Smooth muscle cell (in vitro differentiated cells): ENCODE measurements around the gene TOM1L1. TPM values are rescaled to one million over a fixed set of nuclear protein-coding genes. Genes with fewer than 3 reads are reported as not detected.

Experiments
- DNase-seq: peaks from one replicate; lab custom pipeline; 2025; ENCODE audit not compliant: unreplicated experiment; lab: John Stamatoyannopoulos, UW
- H2AFZ ChIP-seq: fragments of 200-600 bp; sonication (generic); 2 replicates; pipeline ENCODE4 v1.6.0; 2016; ENCODE audit warnings: antibody characterized with exemption, low read depth, mild to moderate bottlenecking
- H3F3A ChIP-seq: fragments of 200-600 bp; sonication (generic); 2 replicates; pipeline ENCODE4 v1.6.0; 2017; ENCODE audit warnings: antibody characterized with exemption, low read depth
- H3K27ac ChIP-seq: fragments of 200-600 bp; sonication (generic); 2 replicates; pipeline ENCODE4 v1.5.1; 2016; ENCODE audit warnings: low read depth, mild to moderate bottlenecking
- H3K27me3 ChIP-seq: fragments of 200-600 bp; sonication (generic); 2 replicates; pipeline ENCODE4 v1.6.1; 2016; ENCODE audit warnings: low read depth, mild to moderate bottlenecking
- H3K36me3 ChIP-seq: fragments of 200-600 bp; sonication (generic); 2 replicates; pipeline ENCODE4 v1.5.1; 2016; ENCODE audit warnings: low read depth
- H3K4me1 ChIP-seq: fragments of 200-600 bp; sonication (generic); 2 replicates; pipeline ENCODE4 v1.5.1; 2016; ENCODE audit warnings: low read depth
- H3K4me2 ChIP-seq: fragments of 200-600 bp; sonication (generic); 2 replicates; pipeline ENCODE4 v1.6.0; 2016; ENCODE audit warnings: mild to moderate bottlenecking
- H3K4me3 ChIP-seq: fragments of 200-600 bp; sonication (generic); 2 replicates; pipeline ENCODE4 v1.5.1; 2016; ENCODE audit warnings: mild to moderate bottlenecking
- H3K79me2 ChIP-seq: fragments of 200-600 bp; sonication (generic); 2 replicates; pipeline ENCODE4 v1.6.0; 2016; ENCODE audit warnings: low read depth, mild to moderate bottlenecking
- H3K9ac ChIP-seq: fragments of 200-600 bp; sonication (generic); 2 replicates; pipeline ENCODE4 v1.6.0; 2016; ENCODE audit warnings: low read depth
- H3K9me3 ChIP-seq: fragments of 200-600 bp; sonication (generic); replicated peaks from 2 replicates; pipeline ENCODE4 v1.5.1; 2016; ENCODE audit warnings: low read depth
- H4K20me1 ChIP-seq: fragments of 200-600 bp; sonication (generic); 2 replicates; pipeline ENCODE4 v1.6.0; 2016; ENCODE audit warnings: low read depth
- CTCF ChIP-seq: fragments of 200-600 bp; sonication (generic); IDR thresholded peaks from 2 replicates; pipeline ENCODE4 v1.5.1; 2017; ENCODE audit warnings: borderline replicate concordance, mild to moderate bottlenecking, antibody characterized with exemption; ENCODE audit not compliant: insufficient read depth, poor library complexity, severe bottlenecking
- WGBS: methylation state at CpG from one replicate; pipeline ENCODE4 v1.1.7; 2016; ENCODE audit warnings: low lambda C conversion rate; 5-methylcytosine and 5-hydroxymethylcytosine counted together
- polyA plus RNA-seq: library from polyadenylated mRNA; unstranded; fragments of >200 nt; fragmentation: Nextera tagmentation; extraction: Ambion mirVana; gene quantifications from 2 replicates; pipeline ENCODE4 v1.2.1, GENCODE V29; 2016
- total RNA-seq: library from RNA; depleted of rRNA; stranded (reverse); fragments of >200 nt; gene quantifications from 2 replicates; pipeline ENCODE4 v1.2.3, GENCODE V29; 2014

Gene TOM1L1
- total and polyA plus RNA-seq, 2 experiments from 2014 or later: 3.9 to 8.5 TPM

DNA sequence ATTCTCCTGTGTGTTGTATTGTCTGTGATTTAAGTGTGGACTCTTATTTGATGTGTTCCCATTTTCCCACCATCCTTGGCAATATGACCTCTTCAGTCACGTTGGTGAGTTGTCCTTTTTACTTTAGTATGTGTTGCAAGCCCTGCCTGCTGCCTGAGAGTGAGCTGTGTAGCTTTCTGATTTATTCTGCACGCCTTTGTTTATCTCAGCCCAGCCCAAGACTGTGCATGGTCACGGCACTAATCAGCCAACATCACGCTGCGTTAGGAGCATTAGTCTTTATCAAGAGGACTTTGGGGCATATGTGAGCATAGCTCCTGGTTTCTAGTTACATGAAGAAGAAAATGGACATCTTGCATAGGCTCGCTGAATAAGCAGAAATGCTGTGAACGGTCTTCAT, 6.0 kb downstream of the TOM1L1 start:
- no peaks in the 10 kb centered on the region for H4K20me1 ChIP-seq
- no peak for TF ChIP-seq CTCF
- H3K4me1 ChIP-seq: peaks cover 4% of the 10 kb centered on the region
- no peak for DNase-seq
- no peak overlapping the region for H2AFZ ChIP-seq
- no peaks in the 10 kb centered on the region for H3K36me3 ChIP-seq
- no peaks in the 10 kb centered on the region for H3K27me3 ChIP-seq
- peaks cover 3% of the 10 kb centered on the region for H3K79me2 ChIP-seq
- H3F3A ChIP-seq: no peaks in the 10 kb centered on the region
- no peak overlapping the region for H3K4me3 ChIP-seq
- no peak overlapping the region for H3K9ac ChIP-seq
- H3K4me2 ChIP-seq: no peak overlapping the region
- WGBS: 89% methylated on average over 7 of the region's 7 CpGs
- no peaks in the 10 kb centered on the region for H3K9me3 ChIP-seq
- no peak overlapping the region for H3K27ac ChIP-seq

GRCh38 chr17:54907376-54907775, 6.7 kb downstream of the TOM1L1 start:
- Histone ChIP-seq H3K4me2 (no peak overlapping the region), H3F3A (no peaks in the 10 kb centered on the region), H3K4me1 (peaks cover 4% of the 10 kb centered on the region), H4K20me1 (no peaks in the 10 kb centered on the region), H3K9ac (no peak overlapping the region), H3K27ac (no peak overlapping the region), H3K9me3 (no peaks in the 10 kb centered on the region), H3K79me2 (peaks cover 3% of the 10 kb centered on the region), H3K4me3 (no peak overlapping the region), H3K36me3 (no peaks in the 10 kb centered on the region), H3K27me3 (no peaks in the 10 kb centered on the region), H2AFZ (no peak overlapping the region)
- DNase-seq: no peak
- TF ChIP-seq CTCF: no peak
- WGBS: 95% methylated on average over 5 of the region's 5 CpGs

- Histone ChIP-seq H3K4me2 (no peak overlapping the region), H3K9me3 (no peaks in the 10 kb centered on the region), H3K79me2 (peaks cover 3% of the 10 kb centered on the region), H3K4me1 (peaks cover 4% of the 10 kb centered on the region), H4K20me1 (no peaks in the 10 kb centered on the region), H2AFZ (no peak overlapping the region), H3F3A (no peaks in the 10 kb centered on the region), H3K36me3 (no peaks in the 10 kb centered on the region), H3K4me3 (no peak overlapping the region), H3K27me3 (no peaks in the 10 kb centered on the region), H3K27ac (no peak overlapping the region), H3K9ac (no peak overlapping the region)
- TF ChIP-seq CTCF: no peak
- 99% methylated on average over 2 of the region's 2 CpGs for WGBS
- DNase-seq: no peak
These were observed 9.1 kb downstream of the TOM1L1 start for GRCh38 chr17:54909766-54910165.

- H3K4me1 ChIP-seq: no peaks in the 10 kb centered on the region
- no peaks in the 10 kb centered on the region for H3F3A ChIP-seq
- no peaks in the 10 kb centered on the region for H3K79me2 ChIP-seq
- H3K9me3 ChIP-seq: no peaks in the 10 kb centered on the region
- H3K4me3 ChIP-seq: no peak overlapping the region
- no peak overlapping the region for H3K9ac ChIP-seq
- no peak for DNase-seq
- no peaks in the 10 kb centered on the region for H4K20me1 ChIP-seq
- peaks cover 14% of the 10 kb centered on the region for H3K36me3 ChIP-seq
- no peak overlapping the region for H3K4me2 ChIP-seq
- no peaks in the 10 kb centered on the region for H3K27me3 ChIP-seq
- no peak for TF ChIP-seq CTCF
- no peak overlapping the region for H3K27ac ChIP-seq
- H2AFZ ChIP-seq: no peak overlapping the region
- 99% methylated on average over 2 of the region's 2 CpGs for WGBS
These were observed 16.1 kb downstream of the TOM1L1 start for GRCh38 chr17:54916721-54917120.
